ENCODE results near the gene BEST2.

- TF ChIP-seq EZH2phosphoT487 (IDR thresholded peaks at IDR 0.05; ENCODE audit: low read depth) (no peak), CTCF (IDR thresholded peaks at IDR 0.05; ENCODE audit: low read depth, low read length) (no peak)
These were observed 31.3 kb upstream of the BEST2 start for GRCh38 chr19:12720296-12720695.

All from OCI-LY3 (cell line).